ENCODE data around the gene CRHR1. TPM values are rescaled to one million over a fixed set of nuclear protein-coding genes. Genes with fewer than 3 reads are reported as not detected.

CRHR1 gene
- total RNA-seq, 6 experiments from 2014 or later, result not detected

DNA sequence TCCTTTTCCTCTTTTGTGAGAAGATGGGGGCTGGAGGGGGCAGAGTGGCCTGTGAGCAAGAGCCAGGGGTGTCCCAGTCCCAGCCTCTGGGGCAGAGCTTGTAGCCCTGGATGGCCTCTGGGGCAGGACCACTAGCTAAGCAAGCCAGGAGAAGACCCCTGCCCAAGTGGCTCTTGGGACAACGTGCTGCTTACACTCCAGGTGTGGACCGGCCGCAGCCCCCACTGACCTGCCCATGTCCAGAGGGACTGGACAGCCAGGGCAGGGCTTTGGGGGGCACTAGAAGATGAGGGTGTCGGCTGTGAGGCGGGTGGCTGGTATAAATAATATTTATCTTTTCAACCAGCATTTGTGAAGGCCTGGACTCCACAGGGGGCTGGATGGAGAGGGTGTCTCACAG lies 51.4 kb downstream of the CRHR1 start:
- Histone ChIP-seq H3K9me3 (no peaks in the 10 kb centered on the region), H3K27me3 (no peaks in the 10 kb centered on the region), H3K4me3 (no peak overlapping the region), H3K4me1 (no peaks in the 10 kb centered on the region), H3K36me3 (no peaks in the 10 kb centered on the region), H3K27ac (no peak overlapping the region)
- no peak for TF ChIP-seq POLR2A (IDR thresholded peaks at IDR 0.05)
- TF ChIP-seq, protein P1, sequence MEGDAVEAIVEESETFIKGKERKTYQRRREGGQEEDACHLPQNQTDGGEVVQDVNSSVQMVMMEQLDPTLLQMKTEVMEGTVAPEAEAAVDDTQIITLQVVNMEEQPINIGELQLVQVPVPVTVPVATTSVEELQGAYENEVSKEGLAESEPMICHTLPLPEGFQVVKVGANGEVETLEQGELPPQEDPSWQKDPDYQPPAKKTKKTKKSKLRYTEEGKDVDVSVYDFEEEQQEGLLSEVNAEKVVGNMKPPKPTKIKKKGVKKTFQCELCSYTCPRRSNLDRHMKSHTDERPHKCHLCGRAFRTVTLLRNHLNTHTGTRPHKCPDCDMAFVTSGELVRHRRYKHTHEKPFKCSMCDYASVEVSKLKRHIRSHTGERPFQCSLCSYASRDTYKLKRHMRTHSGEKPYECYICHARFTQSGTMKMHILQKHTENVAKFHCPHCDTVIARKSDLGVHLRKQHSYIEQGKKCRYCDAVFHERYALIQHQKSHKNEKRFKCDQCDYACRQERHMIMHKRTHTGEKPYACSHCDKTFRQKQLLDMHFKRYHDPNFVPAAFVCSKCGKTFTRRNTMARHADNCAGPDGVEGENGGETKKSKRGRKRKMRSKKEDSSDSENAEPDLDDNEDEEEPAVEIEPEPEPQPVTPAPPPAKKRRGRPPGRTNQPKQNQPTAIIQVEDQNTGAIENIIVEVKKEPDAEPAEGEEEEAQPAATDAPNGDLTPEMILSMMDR (IDR thresholded peaks at IDR 0.05), result no peak
- intact Hi-C loops (cut with DNase I), result loop anchor here in 1 of 2 donors (10.0 kb wide), 1 partner anchor 431 kb away; no protein-coding TSS in a partner anchor
- ATAC-seq (no peak), DNase-seq (no peak)
- 41% methylated on average over 2 of the region's 5 CpGs for WGBS (ENCODE audit: insufficient coverage, low coverage, low lambda C conversion rate, missing lambda C conversion rate)

DNA sequence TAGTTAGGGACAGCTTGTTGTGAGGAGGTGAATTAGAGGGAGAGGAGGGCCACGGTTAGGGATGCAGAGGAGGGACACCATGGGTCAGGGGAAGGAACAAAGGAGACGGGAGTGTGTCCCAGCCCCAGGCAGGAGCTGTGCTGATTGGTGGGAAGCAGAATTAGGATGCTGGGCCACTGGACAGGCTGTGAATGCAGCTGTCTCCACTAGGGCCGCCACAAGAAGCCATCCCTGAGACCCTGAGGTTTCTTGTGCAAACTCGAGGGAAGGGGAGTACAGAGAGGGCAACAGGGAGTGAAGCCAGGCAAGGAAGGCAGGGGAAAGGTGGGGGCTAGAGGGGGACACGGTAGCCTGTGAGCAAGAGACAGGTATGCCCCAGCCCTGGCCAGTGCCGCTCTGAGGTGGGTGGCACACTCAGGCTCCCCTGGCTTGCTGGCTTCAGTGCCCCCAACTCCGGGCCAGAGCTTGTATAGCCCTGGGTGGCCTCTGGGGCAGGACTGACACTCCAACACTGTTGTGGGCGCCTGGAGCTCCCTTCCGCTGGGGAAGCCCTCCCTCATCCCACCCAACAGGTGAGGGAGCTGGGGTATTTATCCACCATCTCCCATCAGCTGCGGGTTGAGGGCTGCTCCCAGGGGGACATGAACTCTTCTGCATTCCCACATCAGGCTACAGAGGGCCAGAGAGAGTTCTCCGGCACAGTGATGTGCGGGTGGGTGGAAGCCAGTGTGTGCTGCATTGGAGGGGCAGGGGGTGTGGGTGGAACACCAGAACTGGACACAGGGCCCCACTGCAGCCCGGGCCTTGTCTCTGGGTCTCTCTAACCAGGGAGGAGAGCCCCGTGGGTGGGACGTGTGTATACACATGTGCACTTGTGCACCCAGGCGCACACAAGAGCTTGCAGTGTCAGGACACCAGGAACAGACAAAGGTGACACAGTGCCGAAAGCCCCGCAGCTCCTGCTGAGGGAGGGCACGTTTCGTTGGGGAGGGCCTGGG lies 52.2 kb downstream of the CRHR1 start:
- Histone ChIP-seq H3K36me3 (no peaks in the 10 kb centered on the region), H3K9me3 (no peaks in the 10 kb centered on the region), H3K27me3 (no peaks in the 10 kb centered on the region), H3K4me3 (no peak overlapping the region), H3K4me1 (no peaks in the 10 kb centered on the region), H3K27ac (no peak overlapping the region)
- WGBS (ENCODE audit: insufficient coverage, low coverage, low lambda C conversion rate, missing lambda C conversion rate), result 41% methylated on average over 12 of the region's 20 CpGs
- no peak for DNase-seq
- no peak for ATAC-seq
- intact Hi-C loops (cut with DNase I), result loop anchor here in 1 of 2 donors (10.0 kb wide), 1 partner anchor 432 kb away; no protein-coding TSS in a partner anchor
- no peak for TF ChIP-seq POLR2A (IDR thresholded peaks at IDR 0.05)
- TF ChIP-seq, protein P1 (IDR thresholded peaks at IDR 0.05), result no peak

DNA sequence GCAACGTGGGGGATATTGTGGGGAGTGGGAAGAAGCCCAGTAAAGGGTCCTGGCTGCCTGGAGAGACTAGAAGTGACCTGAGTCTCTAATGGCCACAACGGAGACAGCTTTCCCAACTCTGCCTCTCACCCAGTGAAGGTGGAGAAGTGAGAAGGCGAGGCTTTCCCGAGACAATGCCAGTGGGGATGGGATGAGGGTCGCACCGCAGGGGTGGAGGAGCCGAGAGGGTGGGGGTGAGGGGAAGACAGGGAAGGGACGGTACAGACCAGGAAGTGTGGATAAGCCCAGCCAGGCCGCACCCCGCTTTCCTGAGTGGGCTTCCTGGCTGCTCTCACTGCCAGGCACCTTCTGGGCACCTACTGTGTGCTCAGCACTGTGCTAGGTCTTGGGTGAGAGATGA lies 53.1 kb downstream of the CRHR1 start:
- ATAC-seq (no peak), DNase-seq (no peak)
- no peaks in the 10 kb centered on the region for H3K9me3 ChIP-seq
- TF ChIP-seq, protein P1 (IDR thresholded peaks at IDR 0.05), result no peak
- TF ChIP-seq POLR2A (IDR thresholded peaks at IDR 0.05), result no peak
- WGBS (ENCODE audit: insufficient coverage, low coverage, low lambda C conversion rate, missing lambda C conversion rate), result 44% methylated on average over 10 of the region's 10 CpGs
- no peak overlapping the region for H3K4me3 ChIP-seq
- no peak overlapping the region for H3K27ac ChIP-seq
- H3K27me3 ChIP-seq, result no peaks in the 10 kb centered on the region
- H3K36me3 ChIP-seq, result no peaks in the 10 kb centered on the region
- intact Hi-C loops (cut with DNase I), result loop anchor here in 1 of 2 donors (10.0 kb wide), 1 partner anchor 432 kb away; no protein-coding TSS in a partner anchor
- H3K4me1 ChIP-seq, result no peaks in the 10 kb centered on the region

DNA sequence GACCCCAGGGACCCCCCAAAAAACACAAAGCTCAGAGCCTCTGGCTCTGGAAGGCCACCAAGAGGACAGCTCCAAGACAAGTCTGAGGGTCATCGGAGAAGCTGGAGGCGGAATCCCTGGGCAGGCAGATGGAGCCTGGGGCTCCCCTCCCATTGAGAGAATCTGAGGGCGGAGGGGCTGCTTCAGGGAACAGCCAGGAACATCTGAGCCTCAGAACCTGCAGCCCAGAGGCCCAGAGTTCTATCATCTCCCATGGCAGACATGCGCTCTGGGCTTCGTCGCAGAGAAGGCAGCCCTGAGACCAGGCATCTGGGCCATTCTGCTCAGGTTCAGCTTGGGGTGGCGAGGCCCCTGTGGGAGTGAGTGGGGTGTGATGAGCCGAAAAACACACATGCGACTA lies 53.5 kb downstream of the CRHR1 start:
- intact Hi-C loops (cut with DNase I), result loop anchor here in 1 of 2 donors (10.0 kb wide), 1 partner anchor 433 kb away; no protein-coding TSS in a partner anchor
- H3K9me3 ChIP-seq, result no peaks in the 10 kb centered on the region
- H3K27ac ChIP-seq, result no peak overlapping the region
- H3K27me3 ChIP-seq, result no peaks in the 10 kb centered on the region
- TF ChIP-seq, protein P1 (IDR thresholded peaks at IDR 0.05), result no peak
- no peak for TF ChIP-seq POLR2A (IDR thresholded peaks at IDR 0.05)
- H3K36me3 ChIP-seq, result no peaks in the 10 kb centered on the region
- H3K4me3 ChIP-seq, result no peak overlapping the region
- H3K4me1 ChIP-seq, result no peaks in the 10 kb centered on the region
- DNase-seq, result no peak
- WGBS (ENCODE audit: insufficient coverage, low coverage, low lambda C conversion rate, missing lambda C conversion rate), result 92% methylated on average over 2 of the region's 9 CpGs
- ATAC-seq, result no peak

Measured in right lobe of liver (tissue), 6 donors.